LNCAP (cell line): ENCODE data around the gene GLRX.

Experiments used
- TF ChIP-seq, protein P1 (sequence below): fragments of 450-650 bp; IDR thresholded peaks from 2 replicates; pipeline ENCODE4 v1.5.1; 2017; ENCODE audit warnings: mild to moderate bottlenecking

Gene GLRX

DNA sequence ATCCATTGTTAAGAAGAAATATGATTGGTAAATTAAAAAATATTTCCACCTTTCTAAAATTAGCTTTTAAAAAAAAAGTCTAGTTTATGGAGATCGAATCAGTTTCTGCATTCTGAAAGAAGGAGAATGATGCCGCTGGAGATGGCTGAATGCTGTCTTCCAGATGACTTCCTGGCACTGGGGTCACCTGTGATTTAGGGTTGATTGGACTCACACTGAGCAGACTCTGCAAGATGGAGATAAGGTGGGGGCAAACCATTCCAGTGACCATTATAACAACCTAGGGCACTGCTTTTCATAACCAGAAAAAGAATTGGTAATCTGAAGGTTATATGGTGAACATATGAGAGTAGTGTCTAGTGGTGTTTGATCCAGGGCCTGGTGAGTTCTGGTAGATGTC lies 50.6 kb downstream of the GLRX start:
- TF ChIP-seq, protein P1, sequence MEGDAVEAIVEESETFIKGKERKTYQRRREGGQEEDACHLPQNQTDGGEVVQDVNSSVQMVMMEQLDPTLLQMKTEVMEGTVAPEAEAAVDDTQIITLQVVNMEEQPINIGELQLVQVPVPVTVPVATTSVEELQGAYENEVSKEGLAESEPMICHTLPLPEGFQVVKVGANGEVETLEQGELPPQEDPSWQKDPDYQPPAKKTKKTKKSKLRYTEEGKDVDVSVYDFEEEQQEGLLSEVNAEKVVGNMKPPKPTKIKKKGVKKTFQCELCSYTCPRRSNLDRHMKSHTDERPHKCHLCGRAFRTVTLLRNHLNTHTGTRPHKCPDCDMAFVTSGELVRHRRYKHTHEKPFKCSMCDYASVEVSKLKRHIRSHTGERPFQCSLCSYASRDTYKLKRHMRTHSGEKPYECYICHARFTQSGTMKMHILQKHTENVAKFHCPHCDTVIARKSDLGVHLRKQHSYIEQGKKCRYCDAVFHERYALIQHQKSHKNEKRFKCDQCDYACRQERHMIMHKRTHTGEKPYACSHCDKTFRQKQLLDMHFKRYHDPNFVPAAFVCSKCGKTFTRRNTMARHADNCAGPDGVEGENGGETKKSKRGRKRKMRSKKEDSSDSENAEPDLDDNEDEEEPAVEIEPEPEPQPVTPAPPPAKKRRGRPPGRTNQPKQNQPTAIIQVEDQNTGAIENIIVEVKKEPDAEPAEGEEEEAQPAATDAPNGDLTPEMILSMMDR: no peak

GRCh38 chr5:95770830-95771708 lies 51.5 kb downstream of the GLRX start:
- TF ChIP-seq, protein P1: no peak

GRCh38 chr5:95768731-95769130 lies 53.8 kb downstream of the GLRX start:
- TF ChIP-seq, protein P1: no peak

- TF ChIP-seq, protein P1: no peak
Measured at GRCh38 chr5:95763941-95764340, 58.6 kb downstream of the GLRX start.
